GM12864 (cell line): ENCODE results near the gene NR1H4.

Source experiments
- DNase-seq: peaks from one replicate; pipeline ENCODE4 v3.0.0-alpha.2; 2011; ENCODE audit warnings: low read depth
- H3K4me3 ChIP-seq: 2 replicates; pipeline ENCODE4 v1.5.1; 2011; ENCODE audit warnings: mild to moderate bottlenecking, low read depth, low read length, control low read depth
- TF ChIP-seq, protein P1 (sequence below): IDR thresholded peaks from 2 replicates; pipeline ENCODE4 v1.5.1; 2011; ENCODE audit warnings: low read depth, mild to moderate bottlenecking, moderate library complexity, low read length, control low read depth, inconsistent platforms; ENCODE audit errors: missing control alignments

The NR1H4 gene

DNA sequence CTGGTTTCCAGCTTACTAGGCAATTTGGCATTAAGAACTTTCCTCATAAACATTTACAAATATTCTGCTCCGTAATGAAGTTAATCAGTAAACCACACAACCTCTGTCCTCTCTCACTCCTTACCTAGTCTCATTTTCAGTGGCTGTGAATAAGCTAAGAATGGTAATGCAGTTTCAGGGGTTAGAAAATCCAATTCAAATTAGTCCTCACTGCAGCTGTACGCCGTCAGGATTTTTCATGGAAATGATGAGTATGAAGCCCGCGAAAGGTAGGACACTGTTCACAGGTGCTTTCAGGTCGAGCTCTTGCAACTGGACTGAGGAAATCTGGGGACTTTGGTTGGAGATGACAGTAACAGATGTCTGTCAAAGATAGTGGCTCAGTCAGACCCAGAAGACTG is 29.6 kb downstream of the NR1H4 start:
- DNase-seq = no peak
- no peak overlapping the region for H3K4me3 ChIP-seq
- TF ChIP-seq, protein P1, sequence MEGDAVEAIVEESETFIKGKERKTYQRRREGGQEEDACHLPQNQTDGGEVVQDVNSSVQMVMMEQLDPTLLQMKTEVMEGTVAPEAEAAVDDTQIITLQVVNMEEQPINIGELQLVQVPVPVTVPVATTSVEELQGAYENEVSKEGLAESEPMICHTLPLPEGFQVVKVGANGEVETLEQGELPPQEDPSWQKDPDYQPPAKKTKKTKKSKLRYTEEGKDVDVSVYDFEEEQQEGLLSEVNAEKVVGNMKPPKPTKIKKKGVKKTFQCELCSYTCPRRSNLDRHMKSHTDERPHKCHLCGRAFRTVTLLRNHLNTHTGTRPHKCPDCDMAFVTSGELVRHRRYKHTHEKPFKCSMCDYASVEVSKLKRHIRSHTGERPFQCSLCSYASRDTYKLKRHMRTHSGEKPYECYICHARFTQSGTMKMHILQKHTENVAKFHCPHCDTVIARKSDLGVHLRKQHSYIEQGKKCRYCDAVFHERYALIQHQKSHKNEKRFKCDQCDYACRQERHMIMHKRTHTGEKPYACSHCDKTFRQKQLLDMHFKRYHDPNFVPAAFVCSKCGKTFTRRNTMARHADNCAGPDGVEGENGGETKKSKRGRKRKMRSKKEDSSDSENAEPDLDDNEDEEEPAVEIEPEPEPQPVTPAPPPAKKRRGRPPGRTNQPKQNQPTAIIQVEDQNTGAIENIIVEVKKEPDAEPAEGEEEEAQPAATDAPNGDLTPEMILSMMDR = no peak

DNA sequence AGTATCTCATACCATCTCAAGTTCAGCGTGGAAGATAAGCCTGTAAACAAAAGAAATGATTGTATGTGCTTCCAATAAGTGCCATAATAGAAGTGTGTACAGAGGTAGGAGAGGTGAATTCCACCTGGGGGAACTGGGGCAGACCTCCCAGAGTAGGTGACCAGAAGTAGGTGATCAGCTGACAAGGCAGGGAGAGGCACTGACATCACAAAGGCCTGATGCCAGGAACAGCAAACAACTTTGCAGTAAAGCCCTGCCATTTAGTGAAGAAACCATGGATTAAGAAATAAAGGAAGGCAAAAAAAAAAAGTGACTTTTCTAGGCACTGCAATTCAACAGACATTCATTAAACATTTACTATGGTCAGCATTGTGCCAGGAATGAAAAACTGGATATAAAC is 31.1 kb downstream of the NR1H4 start:
- no peak overlapping the region for H3K4me3 ChIP-seq
- TF ChIP-seq, protein P1 = no peak
- no peak for DNase-seq

DNA sequence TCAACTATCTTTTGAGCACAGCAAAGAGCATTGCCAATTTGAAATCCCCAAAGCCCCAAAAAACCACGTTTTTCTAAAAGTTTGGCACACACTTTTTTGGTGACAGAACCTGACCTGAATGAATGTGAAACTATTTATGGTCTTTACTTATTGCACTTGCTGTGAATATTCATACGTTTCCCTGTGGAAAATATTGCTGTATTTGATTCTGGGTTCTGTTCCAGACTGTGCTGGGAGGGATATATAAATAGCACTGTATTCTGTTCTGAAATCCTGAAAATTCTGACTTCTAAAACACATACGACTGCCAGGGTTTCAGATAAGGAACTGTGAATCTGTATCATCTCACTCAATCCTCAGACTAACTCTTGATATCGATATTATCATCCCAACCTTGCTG is 35.1 kb downstream of the NR1H4 start:
- H3K4me3 ChIP-seq = no peak overlapping the region
- TF ChIP-seq, protein P1 = no peak
- no peak for DNase-seq

DNA sequence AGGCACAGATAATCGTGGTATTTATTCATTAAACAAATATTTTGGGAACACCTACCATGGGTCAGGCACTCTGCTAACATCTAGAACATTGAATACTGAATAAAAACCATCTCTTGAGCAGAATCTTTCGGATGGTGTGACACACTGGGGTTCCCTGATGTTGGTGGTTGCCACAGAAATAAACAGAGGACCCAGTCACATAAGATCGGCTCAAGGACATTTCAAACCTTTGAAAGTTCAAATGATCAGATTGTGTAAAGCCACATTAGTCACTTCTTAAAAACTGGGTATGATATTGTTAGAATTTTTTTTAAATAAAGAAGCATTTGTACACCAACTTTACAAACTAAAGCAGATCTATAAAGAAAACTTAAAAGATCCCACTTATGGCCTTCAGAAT is 39.0 kb downstream of the NR1H4 start:
- DNase-seq = no peak
- TF ChIP-seq, protein P1 = no peak

DNA sequence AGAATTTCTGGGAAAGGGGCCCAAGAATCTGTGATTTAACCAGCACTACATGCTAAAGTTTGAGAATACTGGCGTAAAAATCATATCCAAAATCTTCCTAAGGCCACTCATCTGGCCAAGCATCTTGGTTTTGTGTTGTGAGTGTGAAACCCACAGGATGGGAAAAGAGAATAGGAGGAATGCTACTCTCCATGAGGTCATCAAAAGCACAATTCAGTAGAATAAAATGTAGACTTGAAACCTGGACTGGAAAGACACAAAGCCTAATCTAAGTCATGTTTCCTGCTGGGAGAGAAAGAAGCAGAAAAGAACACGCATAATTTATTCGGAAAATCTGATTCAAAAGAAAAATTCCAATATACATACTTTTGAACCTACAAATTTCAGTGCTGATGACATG is 42.3 kb downstream of the NR1H4 start:
- TF ChIP-seq, protein P1 = no peak
- DNase-seq = no peak
- no peak overlapping the region for H3K4me3 ChIP-seq

More for the DNA sequence above, 39.0 kb downstream of the NR1H4 start:
- H3K4me3 ChIP-seq = no peak overlapping the region

DNA sequence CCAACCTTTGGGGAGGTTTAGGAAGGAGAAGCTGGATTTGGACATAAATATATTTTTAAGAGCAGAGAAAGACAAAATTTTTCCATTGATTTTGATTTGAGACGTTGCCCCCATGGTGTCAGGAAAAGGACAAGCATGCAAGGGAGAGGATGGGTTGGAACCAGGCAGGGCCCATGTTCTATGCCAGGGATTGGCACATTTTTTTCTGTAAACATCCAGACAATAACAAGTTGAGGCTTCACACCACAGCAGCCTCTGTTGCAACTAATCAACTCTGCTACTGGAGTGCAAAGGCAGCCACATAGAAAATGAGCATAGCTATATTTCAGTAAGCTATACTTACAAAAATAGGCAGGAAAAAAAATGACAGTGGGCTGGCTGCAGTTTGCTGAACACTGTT is 44.7 kb downstream of the NR1H4 start:
- TF ChIP-seq, protein P1 = no peak
- DNase-seq = no peak

DNA sequence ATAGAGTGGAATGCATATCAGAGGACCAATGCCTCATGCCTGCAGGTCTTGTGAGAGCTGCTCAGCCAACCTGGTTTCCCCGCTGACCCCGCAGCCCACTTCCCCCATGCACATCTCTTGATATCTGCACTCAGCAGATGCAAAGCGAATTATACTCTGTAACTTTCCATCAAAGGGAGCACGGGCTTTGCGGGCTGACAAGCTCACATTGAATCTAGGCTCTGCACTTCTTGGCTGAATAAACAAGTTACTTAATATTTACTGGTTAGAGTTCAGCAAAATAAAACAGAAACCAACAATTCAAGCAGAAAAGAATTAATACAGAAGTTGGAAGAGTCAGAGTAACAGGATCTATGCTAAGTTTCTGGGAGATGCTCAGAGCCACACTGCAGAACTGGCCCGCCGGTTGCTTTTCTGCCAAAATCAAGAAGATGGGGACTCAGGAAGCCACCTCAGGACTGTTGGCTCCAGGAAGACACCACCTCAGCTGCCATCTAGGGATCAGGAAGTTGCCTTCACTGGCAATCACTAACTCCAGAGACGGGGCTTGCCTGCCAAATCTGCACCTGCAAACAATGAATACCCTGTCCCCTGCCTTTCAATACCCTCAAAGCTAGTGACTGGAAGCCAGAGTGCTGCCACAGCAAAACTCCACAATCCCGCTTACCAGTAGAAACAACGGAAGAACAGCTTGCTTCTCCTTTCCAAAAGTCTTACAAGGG is 46.5 kb downstream of the NR1H4 start:
- H3K4me3 ChIP-seq = no peak overlapping the region
- no peak for DNase-seq
- TF ChIP-seq, protein P1 = no peak

More for the DNA sequence above, 44.7 kb downstream of the NR1H4 start:
- no peak overlapping the region for H3K4me3 ChIP-seq
